ENCODE measurements around the gene MGAT4D. TPM values are rescaled to one million over a fixed set of nuclear protein-coding genes. Genes with fewer than 3 reads are reported as not detected.

The MGAT4D gene
- not detected in 2 replicates for total RNA-seq
- not detected in 2 replicates for polyA plus RNA-seq

GRCh38 chr4:140497747-140498636 lies at the start of gene MGAT4D:
TSS of gene MGAT4D (minus strand) at chr4:140498293. CDS start at chr4:140498222, 71 bp downstream.
- Histone ChIP-seq H3K9me3 (ENCODE audit: low read depth) (no peaks in the 10 kb centered on the region), H3K79me2 (no peaks in the 10 kb centered on the region), H3K4me1 (ENCODE audit: insufficient read depth) (no peaks in the 10 kb centered on the region), H3K27ac (no peak within 1 kb of the TSS), H2AFZ (peak within 1 kb of the TSS; percentile 92), H3K27me3 (peaks cover 63% of the 10 kb centered on the region), H3K9me2 (replicated peaks; ENCODE audit: insufficient read depth) (no peaks in the 10 kb centered on the region), H4K20me1 (ENCODE audit: insufficient read depth, poor library complexity, severe bottlenecking) (no peaks in the 10 kb centered on the region), H3K36me3 (replicated peaks; ENCODE audit: insufficient read depth, low read depth) (no peaks in the 10 kb centered on the region), H3K4me3 (peak within 1 kb of the TSS; percentile 42), H3K4me2 (peak within 1 kb of the TSS; percentile 94)
- TF ChIP-seq, protein P1, sequence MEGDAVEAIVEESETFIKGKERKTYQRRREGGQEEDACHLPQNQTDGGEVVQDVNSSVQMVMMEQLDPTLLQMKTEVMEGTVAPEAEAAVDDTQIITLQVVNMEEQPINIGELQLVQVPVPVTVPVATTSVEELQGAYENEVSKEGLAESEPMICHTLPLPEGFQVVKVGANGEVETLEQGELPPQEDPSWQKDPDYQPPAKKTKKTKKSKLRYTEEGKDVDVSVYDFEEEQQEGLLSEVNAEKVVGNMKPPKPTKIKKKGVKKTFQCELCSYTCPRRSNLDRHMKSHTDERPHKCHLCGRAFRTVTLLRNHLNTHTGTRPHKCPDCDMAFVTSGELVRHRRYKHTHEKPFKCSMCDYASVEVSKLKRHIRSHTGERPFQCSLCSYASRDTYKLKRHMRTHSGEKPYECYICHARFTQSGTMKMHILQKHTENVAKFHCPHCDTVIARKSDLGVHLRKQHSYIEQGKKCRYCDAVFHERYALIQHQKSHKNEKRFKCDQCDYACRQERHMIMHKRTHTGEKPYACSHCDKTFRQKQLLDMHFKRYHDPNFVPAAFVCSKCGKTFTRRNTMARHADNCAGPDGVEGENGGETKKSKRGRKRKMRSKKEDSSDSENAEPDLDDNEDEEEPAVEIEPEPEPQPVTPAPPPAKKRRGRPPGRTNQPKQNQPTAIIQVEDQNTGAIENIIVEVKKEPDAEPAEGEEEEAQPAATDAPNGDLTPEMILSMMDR (IDR thresholded peaks at IDR 0.05; ENCODE audit: poor library complexity), result no peak
- TF ChIP-seq EZH2 (IDR thresholded peaks at IDR 0.05; ENCODE audit: borderline replicate concordance), result peak; percentile 66
- WGBS (ENCODE audit: low lambda C conversion rate, missing lambda C conversion rate), result 10% methylated on average over 63 of the region's 68 CpGs
- peak; percentile 26 for DNase-seq (ENCODE audit: low spot score)

- DNase-seq (ENCODE audit: low spot score), result no peak
- TF ChIP-seq EZH2phosphoT487 (IDR thresholded peaks at IDR 0.05; ENCODE audit: low read depth, severe bottlenecking, unreplicated experiment) (no peak), EZH2 (IDR thresholded peaks at IDR 0.05; ENCODE audit: borderline replicate concordance) (no peak)
- TF ChIP-seq, protein P1 (IDR thresholded peaks at IDR 0.05; ENCODE audit: poor library complexity), result no peak
- no peaks in the 10 kb centered on the region for H3K9me3 ChIP-seq (ENCODE audit: low read depth)
- H3K36me3 ChIP-seq (replicated peaks; ENCODE audit: insufficient read depth, low read depth), result no peaks in the 10 kb centered on the region
- 92% methylated on average over 4 of the region's 4 CpGs for WGBS (ENCODE audit: low lambda C conversion rate, missing lambda C conversion rate)
- H3K4me1 ChIP-seq (ENCODE audit: insufficient read depth), result no peaks in the 10 kb centered on the region
- no peaks in the 10 kb centered on the region for H3K79me2 ChIP-seq
- H3K9me2 ChIP-seq (replicated peaks; ENCODE audit: insufficient read depth), result no peaks in the 10 kb centered on the region
- no peak overlapping the region for H3K4me3 ChIP-seq
- H2AFZ ChIP-seq, result no peak overlapping the region
- H4K20me1 ChIP-seq (ENCODE audit: insufficient read depth, poor library complexity, severe bottlenecking), result no peaks in the 10 kb centered on the region
- no peaks in the 10 kb centered on the region for H3K27me3 ChIP-seq
- H3K4me2 ChIP-seq, result no peak overlapping the region
- no peak overlapping the region for H3K27ac ChIP-seq
Measured at GRCh38 chr4:140533951-140534480, 35.9 kb upstream of the MGAT4D start.

- no peaks in the 10 kb centered on the region for H3K9me2 ChIP-seq (replicated peaks; ENCODE audit: insufficient read depth)
- no peak overlapping the region for H2AFZ ChIP-seq
- no peaks in the 10 kb centered on the region for H4K20me1 ChIP-seq (ENCODE audit: insufficient read depth, poor library complexity, severe bottlenecking)
- peaks cover 5% of the 10 kb centered on the region for H3K4me1 ChIP-seq (ENCODE audit: insufficient read depth)
- no peaks in the 10 kb centered on the region for H3K27me3 ChIP-seq
- no peak overlapping the region for H3K4me2 ChIP-seq
- peak overlapping the region; percentile 50 for H3K27ac ChIP-seq
- H3K79me2 ChIP-seq, result peaks cover 17% of the 10 kb centered on the region
- no peaks in the 10 kb centered on the region for H3K36me3 ChIP-seq (replicated peaks; ENCODE audit: insufficient read depth, low read depth)
- DNase-seq (ENCODE audit: low spot score), result peak; percentile 24
- no peaks in the 10 kb centered on the region for H3K9me3 ChIP-seq (ENCODE audit: low read depth)
- H3K4me3 ChIP-seq, result no peak overlapping the region
- WGBS (ENCODE audit: low lambda C conversion rate, missing lambda C conversion rate), result 33% methylated on average over 1 of the region's 1 CpG
- TF ChIP-seq EZH2 (IDR thresholded peaks at IDR 0.05; ENCODE audit: borderline replicate concordance) (no peak), EZH2phosphoT487 (IDR thresholded peaks at IDR 0.05; ENCODE audit: low read depth, severe bottlenecking, unreplicated experiment) (no peak)
Measured at GRCh38 chr4:140529434-140529833, 31.3 kb upstream of the MGAT4D start.
